NCI-H748 treated with DMSO at 0.1 percent for 48 hours (cell line): ENCODE data around the gene EEF1AKMT3.
"Not testable (repeated sequence)": the region's sequence is repeated elsewhere in the genome, so short reads cannot be mapped to it uniquely, and the experiment has no call there.

Experiments
- DNase-seq: peaks from one replicate; lab custom pipeline; 2025; lab: John Stamatoyannopoulos, UW

The EEF1AKMT3 gene

DNA sequence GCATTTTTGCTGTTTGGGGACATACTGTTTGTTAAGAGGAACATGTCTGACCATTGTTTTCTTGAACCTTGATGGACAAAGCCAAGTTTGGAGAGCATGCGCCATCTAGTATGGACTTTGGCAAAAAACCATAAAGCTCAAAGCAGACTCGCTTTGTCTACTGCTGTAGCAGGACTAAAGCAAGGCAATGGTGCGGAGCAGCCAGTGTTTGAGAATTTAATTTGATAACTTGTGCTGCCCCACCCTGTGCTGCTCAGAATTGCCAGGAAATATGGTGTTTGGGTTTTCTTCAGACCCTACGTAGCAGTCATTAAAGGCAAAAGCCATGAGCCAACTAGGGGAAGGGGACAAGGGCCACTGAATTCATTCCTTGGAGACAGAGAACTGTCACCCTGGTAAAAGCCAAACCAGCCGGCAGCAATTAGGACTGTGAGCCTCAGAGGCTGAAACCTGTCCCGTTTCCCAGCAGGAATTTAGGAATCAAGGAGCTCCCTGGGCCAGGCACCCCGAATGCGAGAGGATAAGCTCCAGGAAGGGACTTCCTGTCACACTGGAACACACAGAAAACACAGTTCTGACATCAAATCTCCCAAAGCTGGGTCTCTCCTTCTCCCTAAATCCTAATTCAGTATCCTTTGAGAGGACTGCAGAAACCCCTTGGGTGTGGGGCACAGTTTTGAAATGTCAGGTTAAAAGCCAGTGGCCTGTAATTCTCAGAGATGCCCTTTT is 45.0 kb downstream of the EEF1AKMT3 start:
- no peak for DNase-seq

- DNase-seq = not testable (repeated sequence)
Observed at GRCh38 chr12:57817990-57818331, 45.5 kb downstream of the EEF1AKMT3 start.

DNA sequence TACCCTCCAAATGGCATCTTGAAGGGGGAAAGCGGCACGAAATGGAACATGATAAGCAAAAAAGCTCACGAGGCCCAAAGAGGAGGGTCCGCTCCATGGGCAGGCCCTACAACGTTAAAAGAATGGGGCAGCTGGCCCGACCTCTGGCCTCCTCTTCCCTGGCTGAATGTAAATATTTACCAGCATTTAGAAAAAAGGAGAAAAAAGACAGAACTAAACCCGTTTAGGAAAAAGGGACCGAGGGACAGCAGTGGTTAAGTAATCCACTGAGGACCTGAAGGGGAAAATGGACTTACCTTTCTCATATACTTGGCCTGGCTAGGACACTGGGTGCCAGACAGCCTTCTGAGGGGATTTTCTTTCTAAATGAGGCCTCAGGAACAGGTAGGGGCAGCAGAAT is 47.7 kb downstream of the EEF1AKMT3 start:
- DNase-seq = not testable (repeated sequence)

- not testable (repeated sequence) for DNase-seq
Observed at GRCh38 chr12:57821015-57821414, 48.6 kb downstream of the EEF1AKMT3 start.

DNA sequence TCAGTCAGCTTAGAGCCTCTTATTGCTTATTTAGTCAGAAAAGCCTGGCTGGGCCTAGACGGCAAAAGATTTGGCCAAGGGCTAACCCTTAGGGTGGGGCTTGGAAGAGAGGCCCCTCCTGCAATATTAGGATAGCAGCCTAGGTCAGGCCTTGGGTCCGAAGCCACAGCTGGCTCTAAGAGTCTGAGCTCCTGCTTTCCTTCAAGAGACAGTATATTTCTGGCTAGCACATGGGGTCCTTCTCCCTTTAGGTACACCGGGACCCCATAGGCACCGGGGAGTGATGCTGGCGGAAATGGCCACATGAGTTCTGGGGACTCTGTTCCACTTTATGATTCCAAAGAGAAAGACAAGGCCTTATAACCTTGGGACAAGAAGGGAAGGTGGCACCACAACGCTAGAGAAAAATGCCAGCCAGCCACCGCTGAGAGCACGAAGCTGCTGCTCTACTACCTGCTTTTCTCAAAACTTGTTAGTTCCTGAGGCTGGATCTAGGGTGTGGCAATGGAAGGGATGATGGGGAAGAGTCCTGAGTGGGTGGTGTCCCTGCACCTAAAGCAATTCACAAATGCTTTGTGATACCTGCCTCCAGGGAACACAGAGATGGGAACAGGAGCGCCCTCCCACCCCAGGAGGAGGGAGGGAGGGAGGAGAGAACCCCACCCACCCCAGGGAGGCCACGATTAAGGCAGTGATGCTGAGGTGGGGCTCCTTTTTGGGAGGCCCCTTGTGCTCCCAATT is 49.2 kb downstream of the EEF1AKMT3 start:
- no peak for DNase-seq

GRCh38 chr12:57822392-57823130 is 50.1 kb downstream of the EEF1AKMT3 start:
- DNase-seq = no peak

DNA sequence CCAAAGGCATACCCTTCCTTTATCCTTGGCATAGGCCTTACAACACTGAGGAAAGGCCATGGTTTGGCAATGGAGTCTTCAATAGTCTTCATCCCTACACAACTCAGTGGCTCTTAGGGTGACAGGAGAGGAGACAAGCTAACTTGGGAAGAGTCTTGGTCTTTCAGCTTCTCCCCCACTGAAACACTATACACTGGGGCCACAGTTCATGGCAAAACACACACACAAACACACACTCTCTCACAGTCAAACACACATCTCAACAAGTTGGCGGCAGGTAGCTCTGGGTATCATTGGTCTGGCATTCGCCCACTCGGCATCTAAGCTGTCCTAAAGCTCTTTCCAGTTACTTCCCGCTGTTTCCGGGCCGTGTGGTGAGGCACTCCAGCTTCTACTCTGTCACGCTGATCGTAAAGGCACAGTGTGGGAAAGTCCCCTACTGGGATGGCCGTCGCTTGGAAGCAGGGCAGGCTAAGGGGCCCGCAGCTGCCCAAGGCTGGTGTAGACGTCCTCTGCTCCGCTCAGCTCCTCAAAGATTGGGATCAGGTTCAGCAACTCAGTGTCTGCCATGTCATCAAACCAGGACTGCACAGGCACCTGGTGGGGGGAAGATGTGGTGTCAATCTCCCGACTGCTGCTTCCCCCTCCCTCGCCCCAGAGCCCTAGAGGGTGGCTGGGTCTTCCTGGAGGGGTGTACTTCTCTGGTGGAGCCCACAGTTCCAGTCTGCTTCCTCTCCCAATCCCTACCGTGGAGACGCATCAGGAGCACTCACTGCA is 50.9 kb downstream of the EEF1AKMT3 start:
- DNase-seq = no peak

- no peak for DNase-seq
Observed at GRCh38 chr12:57823908-57824640, 51.7 kb downstream of the EEF1AKMT3 start.

- DNase-seq = no peak
Observed at GRCh38 chr12:57825451-57825850, 53.0 kb downstream of the EEF1AKMT3 start.

DNA sequence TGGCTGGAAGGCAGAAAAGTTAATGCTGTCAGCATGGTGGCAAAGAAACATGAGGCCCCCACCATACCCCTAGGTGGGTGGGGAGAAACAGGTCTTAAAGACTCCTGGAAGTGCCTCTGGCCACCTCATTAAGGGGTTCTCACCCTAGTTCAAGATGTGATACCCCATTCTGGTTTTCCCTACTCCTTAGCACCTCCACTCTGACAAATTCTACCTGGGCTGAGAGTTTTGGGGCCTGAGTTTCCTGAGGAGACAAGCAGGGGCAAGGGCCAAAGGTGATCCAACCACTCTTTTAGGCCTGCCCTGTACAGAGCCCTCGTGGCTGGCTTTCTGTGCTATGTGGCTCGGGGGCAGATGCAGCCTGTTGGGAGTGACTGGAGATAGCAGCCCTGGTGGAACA is 54.0 kb downstream of the EEF1AKMT3 start:
- DNase-seq = no peak

DNA sequence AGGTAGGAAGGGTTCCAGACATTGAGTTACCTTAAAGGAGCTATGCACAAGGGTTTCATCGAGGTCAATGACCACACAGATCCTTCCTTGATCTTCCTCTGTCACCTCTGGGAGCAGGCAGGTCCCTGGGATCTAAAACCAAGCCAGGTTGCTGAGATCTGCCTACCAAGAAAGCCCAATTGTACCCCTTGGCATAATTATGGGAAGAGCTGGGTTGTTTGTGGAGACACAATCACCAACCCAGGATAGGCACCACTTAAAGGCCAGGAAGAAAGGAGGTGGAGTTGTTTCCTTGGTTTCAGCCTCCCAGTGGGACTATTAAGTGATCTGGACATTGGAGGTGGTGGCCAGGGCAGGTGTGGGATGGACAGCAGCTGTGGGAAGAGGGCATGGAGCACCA is 54.6 kb downstream of the EEF1AKMT3 start:
- DNase-seq = no peak

GRCh38 chr12:57829025-57829777 is 56.8 kb downstream of the EEF1AKMT3 start:
- no peak for DNase-seq

GRCh38 chr12:57830393-57830792 is 58.0 kb downstream of the EEF1AKMT3 start:
- no peak for DNase-seq
